HG02763 (cell line): ENCODE measurements around the gene BCAS3.

ENCODE experiments used
- ATAC-seq: cut with Tn5 transposase; IDR thresholded peaks from one replicate; pipeline ENCODE4 v1.9.1; 2021; ENCODE audit warnings: mild to moderate bottlenecking, moderate library complexity; ENCODE audit not compliant: unreplicated experiment

Gene BCAS3

GRCh38 chr17:61325382-61326073 lies 647.9 kb downstream of the BCAS3 start:
- no peak for ATAC-seq

- no peak for ATAC-seq
Observed at GRCh38 chr17:61326330-61326729, 648.7 kb downstream of the BCAS3 start.

- no peak for ATAC-seq
Observed at GRCh38 chr17:61328351-61328750, 650.7 kb downstream of the BCAS3 start.

- ATAC-seq: no peak
Observed at GRCh38 chr17:61330174-61331150, 652.8 kb downstream of the BCAS3 start.

GRCh38 chr17:61331178-61331577 lies 653.5 kb downstream of the BCAS3 start:
- ATAC-seq: no peak

- ATAC-seq: no peak
Observed at GRCh38 chr17:61331886-61332285, 654.2 kb downstream of the BCAS3 start.

GRCh38 chr17:61333136-61333535 lies 655.5 kb downstream of the BCAS3 start:
- no peak for ATAC-seq

GRCh38 chr17:61334673-61335072 lies 657.0 kb downstream of the BCAS3 start:
- ATAC-seq: no peak

- no peak for ATAC-seq
Observed at GRCh38 chr17:61335105-61335844, 657.6 kb downstream of the BCAS3 start.

GRCh38 chr17:61335845-61336655 lies 658.4 kb downstream of the BCAS3 start:
- ATAC-seq: no peak

- ATAC-seq: no peak
Observed at GRCh38 chr17:61337290-61337689, 659.6 kb downstream of the BCAS3 start.

- no peak for ATAC-seq
Observed at GRCh38 chr17:61338000-61338798, 660.5 kb downstream of the BCAS3 start.

GRCh38 chr17:61338874-61339478 lies 661.3 kb downstream of the BCAS3 start:
- ATAC-seq: no peak

- no peak for ATAC-seq
Observed at GRCh38 chr17:61340431-61341209, 663.0 kb downstream of the BCAS3 start.

- no peak for ATAC-seq
Observed at GRCh38 chr17:61343576-61343975, 665.9 kb downstream of the BCAS3 start.

- ATAC-seq: no peak
Observed at GRCh38 chr17:61345061-61345460, 667.4 kb downstream of the BCAS3 start.

GRCh38 chr17:61345825-61346666 lies 668.4 kb downstream of the BCAS3 start:
- ATAC-seq: no peak

GRCh38 chr17:61349350-61349749 lies 671.7 kb downstream of the BCAS3 start:
- ATAC-seq: no peak
